Endodermal cell (in vitro differentiated cells): ENCODE results near the gene FCAMR. TPM values are rescaled to one million over a fixed set of nuclear protein-coding genes. Genes with fewer than 3 reads are reported as not detected.

Source experiments
- DNase-seq: peaks from one replicate; pipeline ENCODE4 v3.0.0-alpha.2; 2017
- H3K27ac ChIP-seq: 2 replicates; pipeline ENCODE4 v1.5.1; 2013; ENCODE audit warnings: mild to moderate bottlenecking, low read depth, low read length, moderate library complexity
- H3K27me3 ChIP-seq: 2 replicates; pipeline ENCODE4 v1.6.1; 2013; ENCODE audit warnings: mild to moderate bottlenecking, low read length, moderate library complexity; ENCODE audit not compliant: insufficient read depth, control insufficient read depth, poor library complexity, severe bottlenecking
- H3K36me3 ChIP-seq: 2 replicates; pipeline ENCODE4 v1.7.0; 2013; ENCODE audit warnings: mild to moderate bottlenecking, low read length, moderate library complexity; ENCODE audit not compliant: control insufficient read depth, insufficient read depth
- H3K4me1 ChIP-seq: one replicate; pipeline ENCODE4 v1.7.0; 2013; ENCODE audit warnings: low read length; ENCODE audit not compliant: control insufficient read depth, insufficient read depth
- H3K4me3 ChIP-seq: 2 replicates; pipeline ENCODE4 v1.5.1; 2013; ENCODE audit warnings: mild to moderate bottlenecking, low read length, moderate library complexity
- H3K9ac ChIP-seq: 2 replicates; pipeline ENCODE4 v1.6.1; 2013; ENCODE audit warnings: mild to moderate bottlenecking, low read length, moderate library complexity; ENCODE audit not compliant: poor library complexity, severe bottlenecking; ENCODE audit errors: extremely low read depth
- H3K9me3 ChIP-seq: 2 replicates; pipeline ENCODE4 v1.6.1; 2013; ENCODE audit warnings: mild to moderate bottlenecking, low read length, moderate library complexity; ENCODE audit not compliant: control insufficient read depth
- H3K27ac Mint-ChIP-seq: 2 replicates; pipeline ENCODE4 v1.8.0; 2020; ENCODE audit warnings: mixed read lengths
- H3K27me3 Mint-ChIP-seq: 2 replicates; pipeline ENCODE4 v1.8.0; 2021; ENCODE audit warnings: mild to moderate bottlenecking, mixed read lengths; ENCODE audit not compliant: insufficient read depth
- H3K36me3 Mint-ChIP-seq: 2 replicates; pipeline ENCODE4 v1.8.0; 2020; ENCODE audit warnings: low read depth, mixed read lengths
- H3K4me1 Mint-ChIP-seq: 2 replicates; pipeline ENCODE4 v1.8.0; 2020; ENCODE audit warnings: mixed read lengths
- H3K4me3 Mint-ChIP-seq: 2 replicates; pipeline ENCODE4 v1.8.0; 2020; ENCODE audit warnings: mild to moderate bottlenecking, moderate library complexity, mixed read lengths
- H3K9me3 Mint-ChIP-seq: 2 replicates; pipeline ENCODE4 v1.8.0; 2020; ENCODE audit warnings: mild to moderate bottlenecking, mixed read lengths
- WGBS, 2 experiments: methylation state at CpG; one replicate each; pipeline versions ENCODE4 v1.1.5 to v1.1.7; 2013; ENCODE audit warnings: missing lambda C conversion rate in 2 of 2, mixed read lengths in 1 of 2; ENCODE audit not compliant: insufficient coverage in 1 of 2, insufficient read length in 1 of 2; 5-methylcytosine and 5-hydroxymethylcytosine counted together
- total RNA-seq, 2 donors: library from RNA; stranded (reverse); fragmentation: NEBNext Ultra II Directional in 1 of 2; extraction: Animal tissue kit (Norgen Biotek cat#: 25700) in 1 of 2; gene quantifications; 2 replicates in 1 of 2; 3 replicates in 1 of 2; pipeline ENCODE4 v1.2.1, GENCODE V29; 2021
- TF ChIP-seq, protein P1 (sequence below): fragments of 200-600 bp; sonication (generic); conservative IDR thresholded peaks from 2 replicates; pipeline ENCODE4 v1.5.0; 2021; ENCODE audit warnings: antibody characterized with exemption, mild to moderate bottlenecking

FCAMR gene
- total RNA-seq, 2 donors from 2014 or later, result not detected

DNA sequence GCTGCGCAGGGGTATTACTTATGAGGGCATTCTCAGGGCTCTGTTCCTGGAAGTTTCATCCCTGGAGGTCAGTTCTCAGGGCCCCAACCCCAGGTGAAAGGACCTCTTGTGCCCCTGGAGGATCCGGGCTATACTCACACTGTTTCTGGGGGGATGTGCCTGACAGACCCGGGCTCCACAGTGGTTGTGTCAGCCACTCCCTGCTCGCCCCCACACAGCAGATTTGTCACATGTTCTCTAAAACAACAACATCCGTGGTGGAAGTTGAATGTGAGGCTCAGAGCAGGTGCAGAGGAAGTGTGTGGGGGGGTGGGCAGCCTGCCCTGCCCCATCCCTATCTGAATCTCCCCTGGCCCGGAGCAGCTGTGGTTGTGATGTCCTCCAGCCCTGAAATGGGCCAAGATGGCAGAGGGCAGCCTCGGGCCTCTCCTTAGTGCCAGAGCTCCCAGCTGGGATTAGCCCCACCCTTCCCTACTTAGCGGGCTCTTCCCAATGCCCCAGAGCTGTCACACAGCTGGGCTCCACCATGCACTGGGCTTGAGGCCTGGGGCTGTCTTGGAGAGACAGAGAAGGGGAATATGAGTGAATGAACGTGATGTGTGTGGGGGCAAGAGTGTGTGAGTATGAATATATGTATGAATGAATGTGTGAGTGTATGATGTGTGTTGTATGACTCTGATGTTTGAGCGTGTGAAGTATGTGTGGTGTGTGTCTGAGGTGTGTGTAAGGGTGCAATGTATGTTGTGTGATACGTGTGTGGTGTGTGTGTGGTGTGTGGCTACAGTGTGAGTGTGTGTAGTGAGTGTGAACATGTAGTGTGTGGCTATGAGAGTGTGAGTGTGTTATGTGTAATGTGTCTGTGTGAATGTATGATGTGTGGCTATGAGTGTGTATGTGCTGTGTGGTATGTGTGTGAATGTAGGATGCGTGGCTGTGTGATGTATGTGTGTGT lies 47.0 kb downstream of the FCAMR start:
- H3K9ac ChIP-seq, result no peak overlapping the region
- no peak overlapping the region for H3K27ac ChIP-seq
- no peaks in the 10 kb centered on the region for H3K36me3 ChIP-seq
- H3K27me3 ChIP-seq, result no peaks in the 10 kb centered on the region
- no peak overlapping the region for H3K4me3 ChIP-seq
- Mint-ChIP-seq H3K9me3 (no peaks in the 10 kb centered on the region), H3K4me1 (no peaks in the 10 kb centered on the region), H3K27me3 (no peaks in the 10 kb centered on the region), H3K36me3 (no peaks in the 10 kb centered on the region), H3K27ac (no peak overlapping the region), H3K4me3 (no peak overlapping the region)
- WGBS, 2 experiments, result 87 to 91% methylated on average over 8 to 12 of the region's 12 CpGs
- no peaks in the 10 kb centered on the region for H3K9me3 ChIP-seq
- TF ChIP-seq, protein P1, sequence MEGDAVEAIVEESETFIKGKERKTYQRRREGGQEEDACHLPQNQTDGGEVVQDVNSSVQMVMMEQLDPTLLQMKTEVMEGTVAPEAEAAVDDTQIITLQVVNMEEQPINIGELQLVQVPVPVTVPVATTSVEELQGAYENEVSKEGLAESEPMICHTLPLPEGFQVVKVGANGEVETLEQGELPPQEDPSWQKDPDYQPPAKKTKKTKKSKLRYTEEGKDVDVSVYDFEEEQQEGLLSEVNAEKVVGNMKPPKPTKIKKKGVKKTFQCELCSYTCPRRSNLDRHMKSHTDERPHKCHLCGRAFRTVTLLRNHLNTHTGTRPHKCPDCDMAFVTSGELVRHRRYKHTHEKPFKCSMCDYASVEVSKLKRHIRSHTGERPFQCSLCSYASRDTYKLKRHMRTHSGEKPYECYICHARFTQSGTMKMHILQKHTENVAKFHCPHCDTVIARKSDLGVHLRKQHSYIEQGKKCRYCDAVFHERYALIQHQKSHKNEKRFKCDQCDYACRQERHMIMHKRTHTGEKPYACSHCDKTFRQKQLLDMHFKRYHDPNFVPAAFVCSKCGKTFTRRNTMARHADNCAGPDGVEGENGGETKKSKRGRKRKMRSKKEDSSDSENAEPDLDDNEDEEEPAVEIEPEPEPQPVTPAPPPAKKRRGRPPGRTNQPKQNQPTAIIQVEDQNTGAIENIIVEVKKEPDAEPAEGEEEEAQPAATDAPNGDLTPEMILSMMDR, result no peak
- no peaks in the 10 kb centered on the region for H3K4me1 ChIP-seq
- DNase-seq, result no peak

DNA sequence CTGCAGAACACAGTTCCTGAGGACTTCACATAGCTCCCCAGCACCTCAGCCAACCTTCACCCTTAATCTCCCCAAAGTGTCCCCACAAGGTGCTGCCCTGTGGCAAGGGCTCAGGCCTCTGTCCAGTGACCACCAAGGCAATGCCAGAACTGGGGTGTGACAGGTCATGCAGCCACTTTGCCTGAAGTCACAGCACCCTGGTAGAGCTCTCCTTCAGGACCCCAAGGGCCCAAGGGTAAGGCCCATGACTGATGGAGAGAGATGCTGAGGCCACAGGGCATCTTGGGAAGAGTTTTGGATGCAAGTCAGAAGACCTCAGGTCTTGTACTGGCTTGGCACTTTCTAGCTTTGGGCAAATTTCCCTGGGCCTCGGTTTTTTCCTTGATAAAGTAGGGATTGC lies 47.7 kb downstream of the FCAMR start:
- Histone ChIP-seq H3K9ac (no peak overlapping the region), H3K9me3 (no peaks in the 10 kb centered on the region), H3K4me3 (no peak overlapping the region), H3K27me3 (no peaks in the 10 kb centered on the region), H3K36me3 (no peaks in the 10 kb centered on the region), H3K27ac (no peak overlapping the region), H3K4me1 (no peaks in the 10 kb centered on the region)
- no peak overlapping the region for H3K4me3 Mint-ChIP-seq
- H3K9me3 Mint-ChIP-seq, result no peaks in the 10 kb centered on the region
- no peak overlapping the region for H3K27ac Mint-ChIP-seq
- TF ChIP-seq, protein P1, result no peak
- H3K27me3 Mint-ChIP-seq, result peaks cover 2% of the 10 kb centered on the region
- no peaks in the 10 kb centered on the region for H3K4me1 Mint-ChIP-seq
- WGBS, 2 experiments, result 100% methylated on average over 1 of the region's 1 CpG; no CpG with 5 or more reads in 1 of the 2 experiments
- no peak for DNase-seq
- H3K36me3 Mint-ChIP-seq, result no peaks in the 10 kb centered on the region

DNA sequence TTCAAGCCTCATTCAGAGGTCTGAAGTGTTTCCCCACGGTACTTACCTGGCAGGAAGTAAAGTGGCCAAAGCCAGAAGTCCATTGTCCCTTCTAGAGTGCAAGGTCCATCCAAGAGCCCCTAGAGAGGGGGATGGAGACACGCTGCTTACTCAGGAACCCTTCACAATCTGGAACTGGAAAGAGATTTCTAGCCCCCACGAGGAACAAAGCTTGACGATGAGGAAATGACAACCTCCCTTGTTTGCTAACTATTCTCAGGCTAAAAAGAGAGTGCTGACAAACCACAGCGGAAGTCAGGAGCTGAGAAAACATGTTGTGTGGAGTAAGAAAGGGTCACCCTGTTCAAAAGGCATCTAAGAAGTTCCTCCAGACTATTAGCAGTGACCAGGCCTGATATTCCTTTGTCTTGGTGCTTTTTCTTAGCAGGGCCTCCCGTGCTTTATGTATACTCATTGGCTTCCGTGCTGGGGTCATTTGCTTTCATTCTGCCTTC lies 48.4 kb downstream of the FCAMR start, which contains the start of gene FCMR:
TSS of gene FCMR (minus strand) at position 170 of the 494 bp plus-strand sequence. CDS start at position 83, 87 bp downstream.
- Mint-ChIP-seq H3K27ac (no peak within 1 kb of the TSS), H3K36me3 (no peaks in the 10 kb centered on the region), H3K9me3 (no peaks in the 10 kb centered on the region), H3K27me3 (peaks cover 5% of the 10 kb centered on the region), H3K4me1 (no peaks in the 10 kb centered on the region), H3K4me3 (no peak within 1 kb of the TSS)
- no peak for DNase-seq
- H3K9me3 ChIP-seq, result no peaks in the 10 kb centered on the region
- H3K27me3 ChIP-seq, result peaks cover 6% of the 10 kb centered on the region
- no peak within 1 kb of the TSS for H3K9ac ChIP-seq
- H3K36me3 ChIP-seq, result no peaks in the 10 kb centered on the region
- H3K4me1 ChIP-seq, result no peaks in the 10 kb centered on the region
- H3K27ac ChIP-seq, result no peak within 1 kb of the TSS
- WGBS, 2 experiments, result 86 to 87% methylated on average over 6 to 7 of the region's 7 CpGs
- H3K4me3 ChIP-seq, result no peak within 1 kb of the TSS
- TF ChIP-seq, protein P1, result no peak
